HEK293 (cell line): ENCODE measurements around the gene AAR2.

ENCODE experiments used
- CTCF ChIA-PET: fragments of 350-600 bp; formaldehyde crosslinking; extraction: SDS; loops from one replicate; lab custom pipeline; 2021; ENCODE audit warnings: antibody characterized with exemption; lab: Yijun Ruan, JAX
- POLR2A ChIA-PET: fragments of 300-600 bp; formaldehyde crosslinking; extraction: SDS; loops from one replicate; lab custom pipeline; 2020; ENCODE audit warnings: antibody characterized with exemption, inconsistent platforms; lab: Yijun Ruan, JAX
- H3K27ac ChIP-seq: fragments of 200-500 bp; sonication (Bioruptor generic); 2 replicates; pipeline ENCODE4 v1.5.1; 2014; ENCODE audit warnings: low read depth, low read length, control low read depth, inconsistent platforms; ENCODE audit errors: extremely low read depth
- H3K36me3 ChIP-seq, 2 experiments: fragments of 200-500 bp in 1 of 2; sonication (Bioruptor generic) in 1 of 2; 1 replicate in 1 of 2; 2 replicates in 1 of 2; pipeline ENCODE4 v1.5.1; 2014 to 2017; ENCODE audit warnings: inconsistent platforms in 2 of 2, low read length in 2 of 2; ENCODE audit not compliant: control insufficient read depth in 2 of 2, insufficient read depth in 1 of 2
- H3K4me1 ChIP-seq: fragments of 200-500 bp; sonication (Bioruptor generic); 2 replicates; pipeline ENCODE4 v1.5.1; 2014; ENCODE audit warnings: mild to moderate bottlenecking, low read length, inconsistent platforms; ENCODE audit not compliant: control insufficient read depth, insufficient read depth
- H3K4me3 ChIP-seq: 2 replicates; pipeline ENCODE4 v1.5.1; 2011; ENCODE audit warnings: low read depth, mild to moderate bottlenecking, control low read depth, low read length, moderate library complexity
- H3K9me3 ChIP-seq: fragments of 200-500 bp; sonication (Bioruptor generic); 2 replicates; pipeline ENCODE4 v1.5.1; 2014; ENCODE audit warnings: low read depth, low read length, inconsistent platforms; ENCODE audit not compliant: control insufficient read depth, insufficient read depth
- BCL11B ChIP-seq: fragments of 450-650 bp; formaldehyde crosslinking; IDR thresholded peaks from 2 replicates; pipeline ENCODE4 v1.5.1; 2016; ENCODE audit warnings: low read depth, missing biosample characterization, missing genetic modification characterization
- GLI4 ChIP-seq: fragments of 450-650 bp; formaldehyde crosslinking; IDR thresholded peaks from 2 replicates; pipeline ENCODE4 v1.5.1; 2016; ENCODE audit warnings: missing biosample characterization, missing genetic modification characterization
- HOXC10 ChIP-seq: sonication (generic); formaldehyde crosslinking; IDR thresholded peaks from 2 replicates; pipeline ENCODE4 v1.8.1; 2023; ENCODE audit warnings: mild to moderate bottlenecking, missing genetic modification reagents
- OSR2 ChIP-seq: fragments of 450-650 bp; formaldehyde crosslinking; IDR thresholded peaks from 2 replicates; pipeline ENCODE4 v1.5.1; 2016; ENCODE audit warnings: missing biosample characterization, missing genetic modification characterization
- OVOL3 ChIP-seq: fragments of 450-650 bp; formaldehyde crosslinking; IDR thresholded peaks from 2 replicates; pipeline ENCODE4 v1.5.1; 2016; ENCODE audit warnings: missing biosample characterization, missing genetic modification characterization
- SP7 ChIP-seq: fragments of 450-650 bp; formaldehyde crosslinking; IDR thresholded peaks from 2 replicates; pipeline ENCODE4 v1.5.1; 2016; ENCODE audit warnings: missing biosample characterization, missing genetic modification characterization
- YY2 ChIP-seq: fragments of 450-650 bp; formaldehyde crosslinking; IDR thresholded peaks from 2 replicates; pipeline ENCODE4 v1.5.1; 2016; ENCODE audit warnings: missing biosample characterization, missing genetic modification characterization
- ZNF112 ChIP-seq: fragments of 450-650 bp; formaldehyde crosslinking; IDR thresholded peaks from 2 replicates; pipeline ENCODE4 v1.5.0; 2017; ENCODE audit warnings: missing biosample characterization, missing genetic modification characterization
- ZNF114 ChIP-seq: fragments of 450-650 bp; formaldehyde crosslinking; IDR thresholded peaks from 2 replicates; pipeline ENCODE4 v1.5.0; 2017; ENCODE audit warnings: missing biosample characterization, missing genetic modification characterization
- ZNF155 ChIP-seq: fragments of 450-650 bp; formaldehyde crosslinking; IDR thresholded peaks from 2 replicates; pipeline ENCODE4 v1.5.1; 2016; ENCODE audit warnings: missing biosample characterization, missing genetic modification characterization
- ZNF175 ChIP-seq: fragments of 450-650 bp; formaldehyde crosslinking; IDR thresholded peaks from 2 replicates; pipeline ENCODE4 v1.5.1; 2016; ENCODE audit warnings: missing biosample characterization, missing genetic modification characterization
- ZNF292 ChIP-seq: fragments of 450-650 bp; formaldehyde crosslinking; IDR thresholded peaks from 2 replicates; pipeline ENCODE4 v1.5.1; 2016; ENCODE audit warnings: low read depth, missing biosample characterization, missing genetic modification characterization, borderline replicate concordance
- ZNF366 ChIP-seq: fragments of 450-650 bp; formaldehyde crosslinking; conservative IDR thresholded peaks from 2 replicates; pipeline ENCODE4 v1.5.1; 2016; ENCODE audit warnings: missing biosample characterization, missing genetic modification characterization
- ZNF548 ChIP-seq: fragments of 450-650 bp; formaldehyde crosslinking; IDR thresholded peaks from 2 replicates; pipeline ENCODE4 v1.5.1; 2016; ENCODE audit warnings: missing biosample characterization, missing genetic modification characterization
- ZNF585B ChIP-seq: fragments of 450-650 bp; formaldehyde crosslinking; IDR thresholded peaks from 2 replicates; pipeline ENCODE4 v1.5.1; 2016; ENCODE audit warnings: missing biosample characterization, missing genetic modification characterization
- ZNF600 ChIP-seq: fragments of 450-650 bp; formaldehyde crosslinking; IDR thresholded peaks from 2 replicates; pipeline ENCODE4 v1.5.1; 2016; ENCODE audit warnings: missing biosample characterization, missing genetic modification characterization
- ZNF660 ChIP-seq: fragments of 450-650 bp; IDR thresholded peaks from 2 replicates; pipeline ENCODE4 v1.5.1; 2018; ENCODE audit warnings: missing biosample characterization, mild to moderate bottlenecking, missing genetic modification characterization
- ZNF776 ChIP-seq: fragments of 450-650 bp; formaldehyde crosslinking; IDR thresholded peaks from 2 replicates; pipeline ENCODE4 v1.5.0; 2017; ENCODE audit warnings: missing biosample characterization, missing genetic modification characterization, borderline replicate concordance
- ZNF843 ChIP-seq: fragments of 450-650 bp; formaldehyde crosslinking; IDR thresholded peaks from 2 replicates; pipeline ENCODE4 v1.5.1; 2016; ENCODE audit warnings: missing biosample characterization, missing genetic modification characterization
- TF ChIP-seq, protein P1 (sequence below): fragments of 450-650 bp; formaldehyde crosslinking; IDR thresholded peaks from 2 replicates; pipeline ENCODE4 v1.5.1; 2016; ENCODE audit warnings: missing biosample characterization, missing genetic modification characterization
- TF ChIP-seq, protein P2 (sequence below): sonication (generic); formaldehyde crosslinking; IDR thresholded peaks from 2 replicates; pipeline ENCODE4 v1.8.1; 2022; ENCODE audit warnings: mild to moderate bottlenecking, moderate library complexity, missing genetic modification reagents

Gene AAR2

DNA sequence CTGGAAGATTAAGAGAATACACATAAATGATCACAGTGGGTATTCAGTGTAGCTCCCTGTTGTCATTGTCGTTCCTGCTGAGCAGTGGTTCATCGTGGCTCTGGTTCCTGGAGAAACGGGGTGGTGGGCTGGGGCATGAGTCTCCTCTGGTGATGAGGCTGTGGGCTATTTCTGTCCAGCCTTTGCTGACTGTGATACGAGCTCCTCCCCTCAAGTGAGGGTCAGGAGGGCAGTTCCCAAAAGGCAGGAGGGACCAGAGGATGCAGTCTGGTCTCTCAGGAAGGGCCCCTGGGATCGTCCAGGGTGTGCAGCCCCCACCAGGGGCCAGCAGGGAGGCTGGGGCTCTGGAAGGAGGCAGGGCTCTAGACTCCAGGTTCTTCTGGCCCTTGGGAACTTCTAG is 38.7 kb downstream of the AAR2 start:
- H3K4me1 ChIP-seq: no peaks in the 10 kb centered on the region
- no peak overlapping the region for H3K4me3 ChIP-seq
- no peak for TF ChIP-seq ZNF776 (tag by site-specific recombination)
- no peaks in the 10 kb centered on the region for H3K9me3 ChIP-seq
- H3K27ac ChIP-seq: no peak overlapping the region
- POLR2A ChIA-PET: no interaction called here
- CTCF ChIA-PET: interaction anchor here (1.6 kb wide), 1 partner anchor 124 kb away, joined by 3 read pairs; no protein-coding TSS in a partner anchor
- no peaks in the 10 kb centered on the region for H3K36me3 ChIP-seq

- no peaks in the 10 kb centered on the region for H3K9me3 ChIP-seq
- H3K4me3 ChIP-seq: no peak overlapping the region
- TF ChIP-seq BCL11B (tag by site-specific recombination) (no peak), ZNF366 (tag by site-specific recombination) (no peak), ZNF843 (tag by site-specific recombination) (no peak), ZNF548 (tag by site-specific recombination) (no peak), ZNF660 (no peak), ZNF585B (tag by site-specific recombination) (no peak), ZNF112 (no peak), HOXC10 (CRISPR knock-in tag) (no peak), YY2 (tag by site-specific recombination) (no peak), SP7 (tag by site-specific recombination) (no peak), ZNF155 (no peak), OVOL3 (tag by site-specific recombination) (no peak), ZNF175 (tag by site-specific recombination) (no peak), ZNF292 (tag by site-specific recombination) (no peak), ZNF114 (no peak), ZNF600 (tag by site-specific recombination) (no peak), OSR2 (tag by site-specific recombination) (no peak), GLI4 (tag by site-specific recombination) (no peak)
- TF ChIP-seq, protein P1, sequence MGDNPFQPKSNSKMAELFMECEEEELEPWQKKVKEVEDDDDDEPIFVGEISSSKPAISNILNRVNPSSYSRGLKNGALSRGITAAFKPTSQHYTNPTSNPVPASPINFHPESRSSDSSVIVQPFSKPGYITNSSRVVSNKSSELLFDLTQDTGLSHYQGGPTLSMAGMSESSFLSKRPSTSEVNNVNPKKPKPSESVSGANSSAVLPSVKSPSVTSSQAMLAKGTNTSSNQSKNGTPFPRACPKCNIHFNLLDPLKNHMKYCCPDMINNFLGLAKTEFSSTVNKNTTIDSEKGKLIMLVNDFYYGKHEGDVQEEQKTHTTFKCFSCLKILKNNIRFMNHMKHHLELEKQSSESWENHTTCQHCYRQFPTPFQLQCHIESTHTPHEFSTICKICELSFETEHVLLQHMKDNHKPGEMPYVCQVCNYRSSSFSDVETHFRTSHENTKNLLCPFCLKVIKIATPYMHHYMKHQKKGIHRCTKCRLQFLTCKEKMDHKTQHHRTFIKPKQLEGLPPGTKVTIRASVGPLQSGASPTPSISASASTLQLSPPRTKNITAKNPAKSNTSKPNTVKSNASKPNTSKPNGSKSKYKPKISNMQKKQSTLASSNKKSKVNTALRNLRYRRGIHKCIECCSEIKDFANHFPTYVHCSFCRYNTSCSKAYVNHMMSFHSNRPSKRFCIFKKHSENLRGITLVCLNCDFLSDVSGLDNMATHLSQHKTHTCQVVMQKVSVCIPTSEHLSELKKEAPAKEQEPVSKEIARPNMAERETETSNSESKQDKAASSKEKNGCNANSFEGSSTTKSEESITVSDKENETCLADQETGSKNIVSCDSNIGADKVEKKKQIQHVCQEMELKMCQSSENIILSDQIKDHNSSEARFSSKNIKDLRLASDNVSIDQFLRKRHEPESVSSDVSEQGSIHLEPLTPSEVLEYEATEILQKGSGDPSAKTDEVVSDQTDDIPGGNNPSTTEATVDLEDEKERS: no peak
- TF ChIP-seq, protein P2, sequence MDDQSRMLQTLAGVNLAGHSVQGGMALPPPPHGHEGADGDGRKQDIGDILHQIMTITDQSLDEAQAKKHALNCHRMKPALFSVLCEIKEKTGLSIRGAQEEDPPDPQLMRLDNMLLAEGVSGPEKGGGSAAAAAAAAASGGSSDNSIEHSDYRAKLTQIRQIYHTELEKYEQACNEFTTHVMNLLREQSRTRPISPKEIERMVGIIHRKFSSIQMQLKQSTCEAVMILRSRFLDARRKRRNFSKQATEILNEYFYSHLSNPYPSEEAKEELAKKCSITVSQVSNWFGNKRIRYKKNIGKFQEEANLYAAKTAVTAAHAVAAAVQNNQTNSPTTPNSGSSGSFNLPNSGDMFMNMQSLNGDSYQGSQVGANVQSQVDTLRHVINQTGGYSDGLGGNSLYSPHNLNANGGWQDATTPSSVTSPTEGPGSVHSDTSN (CRISPR knock-in tag): no peak
- ChIA-PET POLR2A (no interaction called here), CTCF (interaction anchor here (0.6 to 1.6 kb wide), 2 partner anchors 74 to 124 kb away, joined by 3 to 4 read pairs; no protein-coding TSS in a partner anchor)
- H3K27ac ChIP-seq: no peak overlapping the region
- no peaks in the 10 kb centered on the region for H3K36me3 ChIP-seq
- H3K4me1 ChIP-seq: no peaks in the 10 kb centered on the region
These were observed 39.3 kb downstream of the AAR2 start for GRCh38 chr20:36275441-36276189.
